KMS-11 (cell line): ENCODE results near the gene OSBP2.

ENCODE experiments used
- H2AFZ ChIP-seq: fragments of 200-600 bp; sonication (generic); 2 replicates; pipeline ENCODE4 v1.6.1; 2016; ENCODE audit warnings: antibody characterized with exemption, mixed run types, low read depth
- H3K27ac ChIP-seq: fragments of 200-600 bp; sonication (generic); 2 replicates; pipeline ENCODE4 v1.6.1; 2016; ENCODE audit warnings: mild to moderate bottlenecking, mixed run types
- H3K27me3 ChIP-seq: fragments of 200-600 bp; sonication (generic); 2 replicates; pipeline ENCODE4 v1.6.1; 2017; ENCODE audit warnings: mild to moderate bottlenecking, low read depth, mixed run types, moderate library complexity; ENCODE audit not compliant: insufficient read depth
- H3K36me3 ChIP-seq: fragments of 200-600 bp; sonication (generic); 2 replicates; pipeline ENCODE4 v1.6.1; 2017; ENCODE audit warnings: mild to moderate bottlenecking, mixed run types; ENCODE audit not compliant: insufficient read depth
- H3K4me1 ChIP-seq: fragments of 200-600 bp; sonication (generic); 2 replicates; pipeline ENCODE4 v1.6.1; 2016; ENCODE audit warnings: mild to moderate bottlenecking, low read depth, mixed run types; ENCODE audit not compliant: poor library complexity, severe bottlenecking
- H3K4me2 ChIP-seq: fragments of 200-600 bp; sonication (generic); 2 replicates; pipeline ENCODE4 v1.7.0; 2016; ENCODE audit warnings: mild to moderate bottlenecking, mixed run types
- H3K4me3 ChIP-seq: fragments of 200-600 bp; sonication (generic); IDR thresholded peaks from 2 replicates; pipeline ENCODE4 v1.6.1; 2017; ENCODE audit warnings: low read depth, low read length, mixed read lengths; ENCODE audit not compliant: insufficient read depth
- H3K79me2 ChIP-seq: fragments of 200-600 bp; sonication (generic); 2 replicates; pipeline ENCODE4 v1.6.1; 2016; ENCODE audit warnings: low read depth, mixed run types; ENCODE audit not compliant: insufficient read depth
- H3K9ac ChIP-seq: fragments of 200-600 bp; sonication (generic); 2 replicates; pipeline ENCODE4 v1.6.1; 2016; ENCODE audit warnings: mild to moderate bottlenecking, mixed run types
- H4K20me1 ChIP-seq: fragments of 200-600 bp; sonication (generic); 2 replicates; pipeline ENCODE4 v1.6.1; 2016; ENCODE audit warnings: mild to moderate bottlenecking, mixed run types; ENCODE audit not compliant: insufficient read depth
- CTCF ChIP-seq: fragments of 200-600 bp; sonication (generic); conservative IDR thresholded peaks from 2 replicates; pipeline ENCODE4 v1.6.1; 2017; ENCODE audit warnings: low read depth, mild to moderate bottlenecking, antibody characterized with exemption, low read length, moderate library complexity, mixed read lengths

OSBP2 gene

GRCh38 chr22:30720263-30720837, 25.7 kb downstream of the OSBP2 start:
- H3K4me3 ChIP-seq, result no peak overlapping the region
- H3K27ac ChIP-seq, result no peak overlapping the region
- H3K4me2 ChIP-seq, result no peak overlapping the region
- no peak overlapping the region for H3K9ac ChIP-seq
- H3K27me3 ChIP-seq, result no peaks in the 10 kb centered on the region
- no peaks in the 10 kb centered on the region for H3K79me2 ChIP-seq
- no peaks in the 10 kb centered on the region for H3K36me3 ChIP-seq
- H2AFZ ChIP-seq, result no peak overlapping the region
- TF ChIP-seq CTCF, result no peak
- H3K4me1 ChIP-seq, result peaks cover 2% of the 10 kb centered on the region
- no peaks in the 10 kb centered on the region for H4K20me1 ChIP-seq

GRCh38 chr22:30721741-30722140, 27.1 kb downstream of the OSBP2 start:
- TF ChIP-seq CTCF, result no peak
- Histone ChIP-seq H3K4me3 (no peak overlapping the region), H3K4me1 (no peaks in the 10 kb centered on the region), H3K27ac (no peak overlapping the region), H3K36me3 (no peaks in the 10 kb centered on the region), H4K20me1 (no peaks in the 10 kb centered on the region), H3K9ac (no peak overlapping the region), H2AFZ (no peak overlapping the region), H3K79me2 (no peaks in the 10 kb centered on the region), H3K27me3 (no peaks in the 10 kb centered on the region), H3K4me2 (no peak overlapping the region)

GRCh38 chr22:30728826-30729225, 34.2 kb downstream of the OSBP2 start:
- Histone ChIP-seq H4K20me1 (no peaks in the 10 kb centered on the region), H3K27me3 (no peaks in the 10 kb centered on the region), H3K36me3 (no peaks in the 10 kb centered on the region), H3K27ac (no peak overlapping the region), H3K4me3 (no peak overlapping the region), H2AFZ (no peak overlapping the region), H3K4me1 (no peaks in the 10 kb centered on the region), H3K4me2 (no peak overlapping the region), H3K79me2 (no peaks in the 10 kb centered on the region), H3K9ac (no peak overlapping the region)
- no peak for TF ChIP-seq CTCF

GRCh38 chr22:30731658-30732057, 37.0 kb downstream of the OSBP2 start:
- no peaks in the 10 kb centered on the region for H3K27me3 ChIP-seq
- H3K27ac ChIP-seq, result no peak overlapping the region
- H3K4me2 ChIP-seq, result no peak overlapping the region
- no peak overlapping the region for H2AFZ ChIP-seq
- no peaks in the 10 kb centered on the region for H3K36me3 ChIP-seq
- no peak overlapping the region for H3K9ac ChIP-seq
- no peaks in the 10 kb centered on the region for H3K79me2 ChIP-seq
- H4K20me1 ChIP-seq, result no peaks in the 10 kb centered on the region
- no peak for TF ChIP-seq CTCF
- H3K4me3 ChIP-seq, result no peak overlapping the region
- no peaks in the 10 kb centered on the region for H3K4me1 ChIP-seq
